Right forelimb (tissue), 1 donor: ENCODE data around the gene CPT1C.

Experiments used
- DNase-seq: peaks from one replicate; pipeline ENCODE4 v3.0.0-alpha.2; 2018

Gene CPT1C

GRCh38 chr19:49662011-49662410 lies 28.9 kb upstream of the CPT1C start:
- DNase-seq: no peak

GRCh38 chr19:49663224-49663623 lies 27.7 kb upstream of the CPT1C start:
- no peak for DNase-seq

- DNase-seq: peak; percentile 89
These were observed 26.5 kb upstream of the CPT1C start for GRCh38 chr19:49664171-49665035.

- DNase-seq: no peak
These were observed 25.9 kb upstream of the CPT1C start for GRCh38 chr19:49665036-49665350.

- peak; percentile 98 for DNase-seq
These were observed 25.4 kb upstream of the CPT1C start, which contains the start of the genes BCL2L12 and IRF3 for GRCh38 chr19:49665351-49666119. TSS of gene BCL2L12 (plus strand) at chr19:49665933. CDS start at chr19:49666693, 760 bp downstream. TSS of gene IRF3 (minus strand) at chr19:49665857. CDS start at chr19:49664838, 1,019 bp downstream.

- DNase-seq: no peak
These were observed 24.8 kb upstream of the CPT1C start for GRCh38 chr19:49666120-49666444.

GRCh38 chr19:49667473-49667872 lies 23.4 kb upstream of the CPT1C start:
- no peak for DNase-seq

GRCh38 chr19:49669516-49669915 lies 21.4 kb upstream of the CPT1C start:
- no peak for DNase-seq

- no peak for DNase-seq
These were observed 18.6 kb upstream of the CPT1C start for GRCh38 chr19:49672131-49672919.

- no peak for DNase-seq
These were observed 14.7 kb upstream of the CPT1C start for GRCh38 chr19:49676136-49676783.

- peak; percentile 100 for DNase-seq
These were observed 14.1 kb upstream of the CPT1C start for GRCh38 chr19:49676784-49677230.

GRCh38 chr19:49677231-49677900 lies 13.6 kb upstream of the CPT1C start, which contains the start of gene PRMT1:
TSS of gene PRMT1 (plus strand) at chr19:49677271. CDS start at chr19:49677281, 10 bp downstream.
- DNase-seq: no peak

GRCh38 chr19:49677901-49678674 lies 12.8 kb upstream of the CPT1C start:
- DNase-seq: peak; percentile 89

GRCh38 chr19:49678985-49679770 lies 11.7 kb upstream of the CPT1C start:
- no peak for DNase-seq

GRCh38 chr19:49679771-49680413 lies 11.0 kb upstream of the CPT1C start:
- DNase-seq: no peak

GRCh38 chr19:49680421-49681351 lies 10.2 kb upstream of the CPT1C start:
- DNase-seq: peak; percentile 98

GRCh38 chr19:49681830-49682229 lies 9.1 kb upstream of the CPT1C start:
- no peak for DNase-seq

GRCh38 chr19:49682274-49682673 lies 8.6 kb upstream of the CPT1C start:
- DNase-seq: no peak
